BE2C (cell line): ENCODE measurements around the gene KRTAP5-7.
A peak's percentile ranks its signal among the peaks of the same experiment; 100 is the strongest.

Source experiments
- DNase-seq: peaks from one replicate; pipeline ENCODE4 v3.0.0-alpha.2; 2020
- H3K27me3 ChIP-seq: fragments of 250-450 bp; sonication (Bioruptor Pico); 2 replicates; pipeline ENCODE4 v1.5.1; 2020; ENCODE audit warnings: mild to moderate bottlenecking
- H3K36me3 ChIP-seq: fragments of 250-450 bp; sonication (Bioruptor Pico); 2 replicates; pipeline ENCODE4 v1.5.1; 2020; ENCODE audit warnings: mild to moderate bottlenecking
- H3K4me1 ChIP-seq: fragments of 250-450 bp; sonication (Bioruptor Pico); 2 replicates; pipeline ENCODE4 v1.5.1; 2020
- H3K4me3 ChIP-seq: 2 replicates; pipeline ENCODE4 v1.5.1; 2011; ENCODE audit warnings: low read depth, low read length
- H3K9me3 ChIP-seq: fragments of 250-450 bp; sonication (Bioruptor Pico); 2 replicates; pipeline ENCODE4 v1.5.1; 2020
- CTCF ChIP-seq: IDR thresholded peaks from 2 replicates; pipeline ENCODE4 v1.5.1; 2012; ENCODE audit warnings: mild to moderate bottlenecking, low read depth, low read length

Gene KRTAP5-7

DNA sequence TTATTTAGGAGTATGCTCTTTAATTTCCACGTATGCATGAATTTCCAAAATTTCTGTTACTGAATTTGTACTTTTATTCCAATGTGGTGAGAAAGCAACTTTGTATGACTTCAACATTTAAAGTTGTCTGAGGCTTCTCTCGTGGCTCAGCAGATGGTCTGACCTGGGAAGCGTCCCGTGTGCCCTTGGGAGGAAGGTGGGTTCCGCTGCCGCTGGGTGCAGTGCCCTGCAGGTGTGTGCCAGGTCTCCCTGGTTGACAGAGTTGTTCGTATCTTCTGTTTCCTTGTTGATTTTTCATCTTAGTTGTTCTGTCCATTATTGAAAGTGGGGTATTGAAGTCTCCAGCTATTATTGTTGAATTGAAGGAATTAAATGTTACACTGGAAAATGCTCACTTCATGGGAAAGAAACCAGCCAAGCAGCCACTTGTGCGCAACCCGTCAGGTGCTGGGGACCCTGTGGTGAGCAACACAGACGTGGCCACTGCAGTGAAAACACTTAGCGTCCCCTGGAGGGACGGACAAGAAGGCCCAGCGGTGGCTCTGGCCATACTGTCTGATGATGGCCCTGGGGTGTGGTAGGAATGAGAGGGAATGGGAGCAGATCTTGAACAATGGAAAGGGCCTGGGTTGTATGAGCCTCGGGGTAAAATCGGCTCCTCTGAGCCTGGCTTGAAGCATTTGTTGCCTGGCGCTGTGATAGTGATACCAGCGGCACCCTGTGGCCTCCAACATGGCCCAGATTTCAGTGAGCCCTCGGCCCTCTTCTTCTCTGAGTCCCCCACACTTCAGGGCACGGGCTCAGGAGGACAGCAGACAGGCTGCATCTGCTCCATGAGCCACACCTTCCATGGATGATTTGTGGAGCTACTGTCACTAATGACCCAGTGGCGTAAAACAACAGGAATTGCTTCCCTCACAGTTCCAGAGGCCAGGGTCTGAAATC is 31.5 kb upstream of the KRTAP5-7 start:
- Histone ChIP-seq H3K4me1 (peaks cover 14% of the 10 kb centered on the region), H3K9me3 (no peaks in the 10 kb centered on the region), H3K27me3 (no peaks in the 10 kb centered on the region), H3K4me3 (no peak overlapping the region), H3K36me3 (no peaks in the 10 kb centered on the region; the same call in 1 of the 2 replicates)
- DNase-seq, result no peak
- TF ChIP-seq CTCF, result no peak

GRCh38 chr11:71496421-71496820 is 30.6 kb upstream of the KRTAP5-7 start:
- Histone ChIP-seq H3K36me3 (no peaks in the 10 kb centered on the region; the same call in 1 of the 2 replicates), H3K4me1 (peaks cover 16% of the 10 kb centered on the region)
- TF ChIP-seq CTCF, result no peak

GRCh38 chr11:71498091-71498490 is 29.0 kb upstream of the KRTAP5-7 start:
- Histone ChIP-seq H3K27me3 (no peaks in the 10 kb centered on the region), H3K4me1 (peaks cover 16% of the 10 kb centered on the region), H3K4me3 (no peak overlapping the region), H3K36me3 (no peaks in the 10 kb centered on the region; the same call in 1 of the 2 replicates), H3K9me3 (no peaks in the 10 kb centered on the region)
- no peak for TF ChIP-seq CTCF
- DNase-seq, result no peak

More at GRCh38 chr11:71496421-71496820, 30.6 kb upstream of the KRTAP5-7 start:
- no peak for DNase-seq
- H3K9me3 ChIP-seq, result no peaks in the 10 kb centered on the region
- no peaks in the 10 kb centered on the region for H3K27me3 ChIP-seq
- H3K4me3 ChIP-seq, result no peak overlapping the region

- peak; percentile 73 for DNase-seq
These were observed 27.9 kb upstream of the KRTAP5-7 start for GRCh38 chr11:71499125-71499524.

DNA sequence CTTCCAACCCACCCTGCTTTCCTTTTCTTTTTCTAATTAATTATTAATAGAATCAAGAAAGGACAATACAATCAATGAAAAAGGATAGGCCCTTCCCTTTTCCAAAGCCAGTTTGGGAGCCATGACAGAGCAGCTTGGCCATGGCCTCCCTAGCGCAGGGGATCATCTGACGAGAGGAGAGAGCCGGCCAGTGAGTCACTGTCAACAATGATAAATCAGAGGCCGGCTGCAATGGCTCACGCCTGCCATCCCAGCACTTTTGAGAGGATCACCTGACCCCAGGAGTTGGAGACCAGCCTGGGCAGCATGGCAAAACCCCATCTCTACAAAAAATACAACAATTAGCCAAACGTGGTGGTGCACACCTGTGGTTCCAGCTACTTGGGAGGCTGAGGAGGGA is 27.5 kb upstream of the KRTAP5-7 start:
- peaks cover 24% of the 10 kb centered on the region for H3K4me1 ChIP-seq
- no peak overlapping the region for H3K4me3 ChIP-seq
- H3K9me3 ChIP-seq, result no peaks in the 10 kb centered on the region
- H3K27me3 ChIP-seq, result no peaks in the 10 kb centered on the region
- DNase-seq, result peak; percentile 42
- TF ChIP-seq CTCF, result no peak
- H3K36me3 ChIP-seq, result no peaks in the 10 kb centered on the region; the same call in 1 of the 2 replicates

More at GRCh38 chr11:71499125-71499524, 27.9 kb upstream of the KRTAP5-7 start:
- peak overlapping the region; percentile 17; the same call in 1 of the 2 replicates for H3K4me3 ChIP-seq
- peaks cover 20% of the 10 kb centered on the region for H3K4me1 ChIP-seq
- H3K36me3 ChIP-seq, result no peaks in the 10 kb centered on the region; the same call in 1 of the 2 replicates
- TF ChIP-seq CTCF, result no peak
- no peaks in the 10 kb centered on the region for H3K27me3 ChIP-seq
- H3K9me3 ChIP-seq, result no peaks in the 10 kb centered on the region

- no peak overlapping the region for H3K4me3 ChIP-seq
- H3K27me3 ChIP-seq, result no peaks in the 10 kb centered on the region
- DNase-seq, result no peak
- no peaks in the 10 kb centered on the region; the same call in 1 of the 2 replicates for H3K36me3 ChIP-seq
- TF ChIP-seq CTCF, result no peak
- no peaks in the 10 kb centered on the region for H3K9me3 ChIP-seq
- H3K4me1 ChIP-seq, result peaks cover 30% of the 10 kb centered on the region
These were observed 26.5 kb upstream of the KRTAP5-7 start for GRCh38 chr11:71500601-71501021.
